Dermis blood vessel endothelial cell (primary cell): Measurements from ENCODE around the gene CHAF1A. TPM values are rescaled to one million over a fixed set of nuclear protein-coding genes. Genes with fewer than 3 reads are reported as not detected.

Source experiments
- DNase-seq: peaks from one replicate; pipeline ENCODE4 v3.0.0; 2010
- total RNA-seq: library from RNA; depleted of rRNA; stranded (reverse); fragments of >200 nt; gene quantifications from 2 replicates; pipeline ENCODE4 v1.2.3, GENCODE V29; 2014

Gene CHAF1A
- total RNA-seq, 1 donor from 2014 or later = 8.7 TPM

DNA sequence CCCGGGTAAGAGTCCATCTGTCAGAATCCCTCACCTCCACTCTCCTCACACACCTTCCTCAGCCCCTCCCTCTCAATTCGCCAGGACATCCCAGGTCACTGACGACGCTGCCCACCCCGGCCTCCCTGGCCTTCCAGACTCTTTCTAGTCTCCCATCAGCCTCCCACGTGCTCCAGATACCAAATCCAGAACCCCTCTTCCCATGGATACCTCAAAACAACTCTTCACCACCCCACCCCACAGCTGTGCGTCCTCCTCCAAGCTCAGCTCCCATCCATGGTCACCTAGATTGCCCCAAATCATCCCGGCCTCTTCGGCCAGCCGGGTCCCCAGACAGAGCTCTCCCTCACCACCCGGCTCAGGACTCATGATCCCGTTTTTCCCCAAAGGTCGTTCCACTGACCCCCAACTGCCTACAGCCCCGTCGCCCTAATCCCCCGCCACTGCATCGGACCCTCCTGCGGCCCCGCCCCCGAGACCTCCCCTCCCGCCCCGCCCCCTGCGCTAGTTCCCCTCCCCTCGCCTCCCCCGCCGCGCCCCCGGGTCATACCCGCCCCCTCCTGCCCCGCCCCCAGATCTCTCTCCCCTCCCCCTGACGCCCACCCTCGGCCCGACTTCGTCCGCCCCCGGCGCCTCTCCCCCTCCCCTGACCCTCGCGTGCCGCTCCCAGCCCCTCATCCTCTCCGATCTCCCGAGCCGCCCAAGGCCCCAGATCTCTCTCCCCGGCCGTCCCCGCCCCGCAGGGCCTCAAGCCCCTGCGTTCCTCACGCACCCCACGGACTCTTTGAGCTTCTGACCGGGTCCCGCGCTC, 54.6 kb downstream of the CHAF1A start:
- DNase-seq = peak; percentile 72

DNA sequence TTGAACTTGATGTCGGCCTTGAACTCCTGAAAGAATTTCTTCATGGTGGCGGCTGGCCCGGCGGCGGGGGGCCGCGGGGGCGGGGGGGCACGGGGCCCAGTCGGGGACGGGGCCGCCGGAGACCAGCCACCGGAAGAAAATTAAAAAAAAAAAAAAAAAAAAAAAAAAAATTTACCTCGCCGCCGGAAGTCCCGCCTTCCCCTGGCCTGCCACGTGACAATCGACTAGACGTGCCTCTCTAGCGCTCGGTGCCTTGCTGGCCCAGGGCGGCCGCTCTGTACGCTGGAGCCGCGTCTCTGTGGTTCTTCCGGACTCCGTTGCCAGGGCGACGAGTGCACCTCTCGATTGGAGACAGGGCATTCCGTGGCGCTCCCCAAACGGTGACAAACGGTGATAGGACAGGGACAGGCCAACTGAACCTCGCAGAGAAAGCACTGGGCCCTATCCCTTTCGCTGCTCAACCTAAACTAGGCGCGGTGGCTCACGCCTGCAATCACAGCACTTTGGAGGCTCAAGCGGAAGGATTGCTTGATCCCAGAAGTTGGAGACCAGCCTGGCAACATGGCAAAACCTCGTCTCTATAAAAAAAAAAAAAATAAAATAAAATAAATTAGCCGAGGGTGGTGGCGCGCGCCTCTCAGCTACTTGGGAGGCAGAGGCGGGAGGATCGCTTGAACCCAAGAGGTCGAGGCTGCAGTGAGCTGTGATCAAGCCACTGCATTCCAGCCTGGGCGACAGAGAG, 55.4 kb downstream of the CHAF1A start, which contains the start of gene UBXN6:
TSS of gene UBXN6 (minus strand) at position 141 of the 742 bp plus-strand sequence. CDS start at position 44, 97 bp downstream.
- peak; percentile 99 for DNase-seq

DNA sequence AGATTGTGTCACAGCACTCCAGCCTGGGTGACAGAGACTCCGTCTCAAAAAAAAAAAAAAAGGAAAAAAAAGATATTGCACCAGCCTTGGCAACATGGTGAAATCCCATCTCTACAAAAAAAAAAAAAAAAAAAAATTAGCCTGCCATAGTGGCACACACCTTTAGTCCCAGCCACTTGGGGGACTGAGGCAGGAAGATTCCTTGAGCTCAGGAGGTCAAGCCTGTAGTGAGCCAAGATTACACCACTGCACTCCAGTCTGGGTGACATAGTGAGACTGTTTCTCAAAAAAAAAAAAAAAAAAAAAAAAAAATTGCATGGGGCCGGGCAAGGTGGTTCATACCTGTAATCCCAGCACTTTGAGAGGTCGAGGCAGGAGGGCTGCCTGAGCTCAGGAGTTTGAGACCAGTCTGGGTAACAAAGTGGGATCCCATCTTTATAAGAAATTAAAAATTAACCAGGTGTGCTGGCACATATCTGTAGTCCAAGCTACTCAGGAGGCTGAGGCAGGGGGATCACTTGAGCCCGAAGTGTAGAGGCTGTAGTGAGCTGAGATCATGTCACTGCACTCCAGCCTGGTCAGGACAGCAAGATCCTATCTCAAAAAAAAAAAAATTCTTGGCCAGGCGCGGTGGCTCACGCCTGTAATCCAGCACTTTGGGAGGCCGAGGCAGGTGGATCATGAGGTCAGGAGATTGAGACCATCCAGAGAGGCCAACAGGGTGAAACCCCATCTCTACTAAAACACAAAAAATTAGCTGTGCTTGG, 62.6 kb downstream of the CHAF1A start:
- no peak for DNase-seq

DNA sequence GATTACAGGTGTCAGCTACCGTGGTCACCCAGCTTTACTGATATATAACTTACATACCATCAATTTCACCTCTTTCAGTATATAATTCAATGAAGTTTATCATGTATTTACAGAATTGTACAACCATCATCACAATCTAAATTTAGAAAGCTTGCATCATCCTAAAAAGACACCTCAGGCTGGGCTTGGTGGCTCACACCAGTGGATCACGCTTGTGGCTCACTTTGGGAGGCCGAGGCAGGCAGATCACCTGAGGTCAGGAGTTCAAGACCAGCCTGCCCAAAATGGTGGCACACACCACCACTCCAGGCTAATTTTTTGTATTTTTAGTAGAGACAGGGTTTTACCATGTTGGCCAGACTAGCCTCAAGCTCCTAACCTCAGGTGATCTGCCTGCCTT, 65.4 kb downstream of the CHAF1A start:
- no peak for DNase-seq

DNA sequence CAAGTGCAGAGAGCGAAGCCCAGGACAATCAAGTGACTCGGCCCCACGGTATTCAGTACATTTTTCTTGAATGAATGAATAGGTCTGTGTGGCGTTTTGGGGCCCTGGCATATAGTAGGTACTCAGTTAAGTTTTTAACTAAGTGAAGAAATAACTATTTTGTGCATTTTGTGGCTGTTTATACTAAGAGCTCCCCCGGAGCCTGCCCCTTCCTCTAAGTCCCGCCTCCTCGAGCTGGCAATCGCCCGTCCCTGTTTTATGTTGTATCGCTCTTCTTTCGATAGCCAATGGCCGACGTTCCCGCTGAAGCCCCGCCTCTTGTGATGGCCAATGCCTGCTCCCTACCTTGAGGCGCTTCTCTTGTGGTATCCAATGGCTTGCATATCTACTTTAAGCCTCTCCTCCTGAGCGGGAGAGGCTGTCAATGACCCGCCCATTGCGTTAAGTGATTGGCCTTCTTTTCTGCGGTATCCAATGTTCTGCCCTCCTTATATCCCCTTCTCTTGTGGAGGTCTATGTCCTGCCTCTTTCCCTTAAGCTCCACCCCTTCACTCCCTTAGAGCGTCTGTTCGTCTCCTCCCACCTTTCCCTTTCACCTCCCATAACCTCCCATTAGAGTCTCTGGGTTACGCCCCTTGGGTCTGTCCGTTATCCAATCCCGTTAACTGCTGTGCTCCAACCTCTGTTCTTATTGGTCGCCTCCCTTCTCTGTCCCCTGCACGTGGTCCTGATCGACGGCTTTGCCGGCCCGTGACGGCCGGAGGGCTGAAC, 69.1 kb downstream of the CHAF1A start:
- peak; percentile 100 for DNase-seq

DNA sequence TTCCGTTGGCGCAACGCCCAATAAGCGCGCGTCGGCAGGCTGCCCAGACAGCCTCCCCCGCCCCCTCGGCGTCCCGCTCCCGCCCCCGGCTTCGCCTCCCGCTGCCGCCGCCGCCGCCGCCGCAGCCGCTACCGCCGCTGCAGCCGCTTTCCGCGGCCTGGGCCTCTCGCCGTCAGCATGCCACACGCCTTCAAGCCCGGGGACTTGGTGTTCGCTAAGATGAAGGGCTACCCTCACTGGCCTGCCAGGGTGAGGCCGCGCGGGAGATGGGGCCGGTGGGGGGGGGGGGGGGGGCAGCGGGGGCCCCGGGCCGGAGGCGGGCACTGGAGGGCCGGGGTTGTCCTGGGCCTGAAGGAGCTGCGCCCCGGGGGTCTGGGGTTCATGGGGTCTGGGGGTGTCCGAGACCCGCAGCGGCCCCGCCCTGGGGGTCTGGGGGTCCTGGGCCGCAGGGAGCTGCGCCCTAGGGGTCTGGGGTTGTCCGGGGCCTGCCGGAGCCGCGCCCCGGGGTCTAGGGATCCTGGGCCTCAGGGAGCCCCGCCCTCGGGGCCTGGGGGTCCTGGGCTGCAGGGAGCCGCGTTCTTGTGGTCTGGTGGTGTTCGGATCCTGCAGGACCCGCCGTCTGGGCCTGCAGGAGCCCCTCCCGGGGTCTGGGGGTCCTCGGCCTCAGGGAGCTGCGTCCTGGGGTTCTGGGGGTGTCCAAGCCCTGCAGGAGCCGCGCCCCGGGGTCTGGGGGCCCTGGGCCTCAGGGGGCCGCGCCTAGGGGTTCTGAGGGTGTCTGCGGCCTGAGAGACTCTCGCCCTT, 69.9 kb downstream of the CHAF1A start, which contains the start of gene HDGFL2:
TSS of gene HDGFL2 (plus strand) at position 124 of the 801 bp plus-strand sequence. CDS start at position 178, 54 bp downstream.
- no peak for DNase-seq

DNA sequence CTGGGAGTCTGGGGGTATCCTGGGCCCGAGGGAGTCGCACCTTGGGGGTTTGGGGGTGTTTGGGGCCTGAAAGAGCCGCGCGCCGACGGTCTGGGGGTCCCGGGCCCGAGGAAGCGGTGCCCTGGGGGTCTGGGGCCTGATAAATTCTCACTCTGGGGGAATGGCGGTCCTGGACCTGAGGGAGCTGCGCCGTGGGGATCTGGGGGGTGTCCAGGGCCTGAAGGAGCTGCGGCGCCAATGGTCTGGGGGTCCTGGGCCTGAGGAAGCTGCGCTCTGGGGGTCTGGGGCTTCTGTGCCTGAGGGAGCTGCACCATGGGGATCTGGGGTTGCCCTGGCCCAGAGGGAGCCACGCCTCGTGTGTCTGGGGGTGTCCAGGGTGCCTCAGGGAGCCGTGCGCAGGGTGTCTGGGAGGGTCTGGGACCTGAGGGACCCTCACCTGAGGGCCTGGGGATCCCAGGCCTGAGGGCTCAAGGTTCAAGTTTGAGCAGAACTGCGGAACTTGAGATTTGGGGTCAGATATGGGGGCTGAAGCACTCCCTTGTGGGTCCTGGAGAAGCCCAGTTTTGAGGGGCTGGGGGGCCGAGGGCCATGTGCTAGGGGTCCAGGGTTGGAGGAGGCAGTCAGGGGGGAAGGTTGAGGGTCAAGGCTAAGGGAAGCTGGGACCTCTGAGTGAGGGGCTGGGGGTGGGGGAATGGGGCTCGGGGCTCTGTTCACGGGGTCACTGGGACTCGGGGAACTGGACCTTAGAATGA, 70.7 kb downstream of the CHAF1A start:
- no peak for DNase-seq

DNA sequence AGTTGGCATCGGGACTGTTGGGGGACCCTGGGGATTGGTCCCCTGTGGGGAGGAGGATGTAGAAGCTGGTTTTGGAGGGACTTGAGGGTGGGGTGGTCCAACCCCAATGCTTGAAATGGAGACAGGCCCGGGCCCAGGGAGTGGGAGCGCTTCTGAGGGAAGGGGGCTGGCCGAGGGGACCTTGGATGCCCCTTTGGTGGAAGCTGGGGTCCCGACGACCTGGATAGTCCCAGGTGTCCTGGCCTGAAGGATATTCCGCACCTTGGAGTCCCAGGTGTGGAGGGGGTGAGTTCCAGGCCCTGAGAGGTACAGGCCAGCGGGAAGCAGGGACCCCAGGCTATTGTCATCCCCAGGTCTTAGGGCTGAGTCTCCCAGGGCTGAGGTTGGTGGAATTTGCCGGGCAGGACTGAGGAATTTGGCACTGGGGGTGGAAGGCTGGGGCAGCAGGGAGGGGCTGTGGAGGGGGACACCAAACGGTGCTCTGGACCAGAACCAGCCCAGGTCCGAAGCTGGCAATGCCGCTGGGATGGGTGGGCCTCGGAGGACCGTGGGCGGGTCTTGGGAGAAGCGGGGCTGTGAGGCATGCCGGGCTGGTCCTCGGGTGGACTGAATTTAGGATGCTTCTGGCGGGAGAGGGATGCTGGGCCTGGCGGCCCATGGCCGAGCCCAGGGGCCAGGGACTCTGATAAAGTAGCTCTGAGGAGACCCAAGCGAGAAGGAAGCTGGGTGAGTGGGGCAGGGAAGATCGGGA, 71.5 kb downstream of the CHAF1A start:
- DNase-seq = no peak

DNA sequence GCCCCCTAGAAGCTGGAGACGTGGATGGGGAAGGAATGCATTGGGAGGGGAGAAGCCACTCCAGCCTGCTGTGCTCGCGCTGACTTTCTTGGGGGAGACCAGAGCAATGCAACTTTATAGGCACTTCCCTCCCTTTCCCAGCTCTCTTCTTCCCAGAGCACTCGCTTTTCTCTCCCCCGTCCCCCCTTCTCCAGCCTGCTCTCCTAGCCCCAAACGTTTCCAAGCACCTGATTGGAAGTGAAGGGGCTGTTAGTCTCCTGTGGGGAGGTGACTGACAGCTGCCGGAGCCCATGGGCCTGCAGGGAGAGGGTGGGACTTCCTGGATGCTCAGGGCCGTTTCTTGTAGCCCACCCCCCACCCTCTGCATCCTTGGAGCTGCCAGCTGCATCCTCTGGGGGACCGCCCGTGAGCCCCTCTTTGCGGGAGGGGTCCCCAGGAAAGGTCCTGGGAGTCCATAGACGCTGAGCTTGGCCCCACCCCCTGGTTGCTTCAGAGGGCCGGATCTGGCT, 72.1 kb downstream of the CHAF1A start:
- DNase-seq = peak; percentile 81

DNA sequence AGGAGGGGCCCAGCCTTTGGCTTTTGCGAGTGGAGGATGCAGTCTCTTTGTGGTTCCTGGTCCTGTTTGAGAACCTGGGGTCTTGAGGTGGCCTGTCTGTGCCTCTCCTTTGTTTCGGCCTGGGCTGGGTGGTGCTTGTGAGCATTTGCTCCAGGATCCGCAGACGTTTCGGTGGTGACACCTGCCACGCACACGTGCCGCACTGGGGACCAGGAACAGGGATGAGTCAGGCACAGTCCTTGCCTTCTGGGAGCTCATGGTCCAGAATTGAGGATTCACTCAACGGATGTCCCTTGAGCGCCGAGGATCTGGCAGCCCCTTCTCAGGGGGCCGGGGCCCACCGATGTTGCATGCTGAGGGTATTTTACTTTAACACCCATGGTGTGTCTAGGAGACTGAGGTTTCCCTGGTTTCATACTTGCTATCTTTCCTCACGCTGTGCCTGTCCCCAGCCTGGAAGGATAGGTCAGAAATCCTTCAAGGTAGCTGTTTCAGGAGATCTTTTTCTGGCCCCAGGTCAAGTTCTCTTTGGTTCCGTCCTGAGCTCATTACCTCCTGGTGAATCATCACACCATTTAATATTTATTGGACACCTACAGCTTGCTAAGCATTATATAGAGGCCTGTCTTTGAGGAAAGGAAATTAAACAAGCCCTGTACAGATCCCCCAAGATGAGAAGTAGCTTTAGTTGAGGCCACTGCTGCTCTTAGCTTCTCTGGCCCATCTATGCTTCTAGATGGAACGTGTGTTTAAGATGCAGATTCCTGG, 74.8 kb downstream of the CHAF1A start:
- no peak for DNase-seq

DNA sequence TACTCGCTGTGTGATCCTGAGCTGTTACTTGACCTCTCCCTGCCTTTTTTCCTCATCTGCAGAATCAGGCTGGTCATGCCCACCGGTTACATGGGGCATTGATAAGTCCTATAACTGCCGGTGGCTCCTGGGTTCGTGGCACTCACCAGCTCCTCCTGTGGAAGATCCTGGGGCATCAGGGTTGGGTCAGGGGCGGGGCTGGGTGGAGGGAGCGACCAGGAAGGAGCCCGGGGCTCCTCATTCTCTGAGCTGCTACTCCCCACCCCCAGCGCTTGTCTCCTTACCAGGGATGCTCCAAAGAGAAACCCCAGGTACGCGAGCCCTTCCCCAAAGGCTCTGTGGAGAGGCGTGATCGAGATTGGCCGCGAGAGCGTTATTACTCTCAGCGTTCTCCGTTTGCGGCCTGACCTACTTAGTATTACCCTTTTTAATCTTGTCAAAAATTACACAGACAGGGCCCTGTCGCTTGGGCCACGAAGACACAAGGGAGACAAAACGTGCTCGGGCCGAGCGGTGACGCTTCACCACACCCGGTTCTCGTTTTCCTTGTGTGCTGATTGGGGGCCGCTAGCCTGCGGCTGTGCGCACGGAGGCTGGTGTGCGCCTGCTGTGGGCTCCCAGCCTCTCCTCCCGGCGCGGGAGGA, 80.4 kb downstream of the CHAF1A start:
- no peak for DNase-seq

DNA sequence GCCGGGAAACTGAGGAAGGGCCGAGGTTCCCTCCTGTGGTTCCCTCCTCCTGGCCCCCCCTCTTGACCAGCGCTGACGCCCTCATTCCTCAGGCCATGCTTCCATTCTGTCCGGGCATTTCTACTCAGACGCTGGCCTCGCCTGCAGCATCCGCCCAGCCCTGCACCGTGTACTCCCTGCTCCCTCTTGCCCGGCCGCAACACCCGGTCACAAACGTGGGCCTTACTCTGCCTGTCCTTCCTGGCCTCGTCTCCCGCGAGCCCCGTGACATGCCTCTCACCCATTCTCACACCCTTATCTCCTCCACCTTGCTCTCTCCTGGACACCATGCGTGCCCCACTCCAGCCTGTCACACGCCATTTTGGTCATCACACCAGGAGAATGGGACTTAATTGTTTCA, 80.9 kb downstream of the CHAF1A start:
- DNase-seq = no peak

DNA sequence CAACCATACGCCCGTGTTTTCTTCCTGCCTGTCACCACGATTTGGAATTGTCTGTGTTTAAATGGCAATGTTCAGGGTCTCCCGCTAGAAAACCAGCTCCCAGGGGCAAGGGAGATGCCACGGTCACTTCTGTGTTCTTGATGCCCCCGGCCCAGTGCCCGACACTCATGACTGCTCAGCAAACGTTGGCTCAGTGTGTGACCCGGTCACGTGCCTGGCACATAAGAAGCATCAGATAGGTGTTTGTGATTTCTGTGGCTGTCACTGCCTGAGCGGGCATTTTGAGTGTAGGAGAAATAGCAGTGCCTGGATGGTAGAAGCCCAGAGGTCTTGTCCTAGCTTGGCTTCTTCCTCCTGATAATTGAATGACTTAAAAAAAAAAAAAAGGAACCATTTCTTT, 85.1 kb downstream of the CHAF1A start:
- no peak for DNase-seq

DNA sequence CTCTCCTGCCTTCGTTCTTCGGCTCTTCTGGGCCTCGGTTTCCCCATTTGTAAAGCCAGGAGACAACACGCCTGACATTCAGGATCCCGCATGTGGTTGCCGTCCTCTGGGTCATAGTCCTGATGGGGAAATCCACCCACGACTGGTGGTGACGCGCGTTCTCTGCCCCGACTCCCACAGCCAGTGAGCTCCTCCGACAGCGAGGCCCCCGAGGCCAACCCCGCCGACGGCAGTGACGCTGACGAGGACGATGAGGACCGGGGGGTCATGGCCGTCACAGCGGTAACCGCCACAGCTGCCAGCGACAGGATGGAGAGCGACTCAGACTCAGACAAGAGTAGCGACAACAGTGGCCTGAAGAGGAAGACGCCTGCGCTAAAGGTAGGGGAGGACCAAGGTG, 86.1 kb downstream of the CHAF1A start:
- DNase-seq = no peak

DNA sequence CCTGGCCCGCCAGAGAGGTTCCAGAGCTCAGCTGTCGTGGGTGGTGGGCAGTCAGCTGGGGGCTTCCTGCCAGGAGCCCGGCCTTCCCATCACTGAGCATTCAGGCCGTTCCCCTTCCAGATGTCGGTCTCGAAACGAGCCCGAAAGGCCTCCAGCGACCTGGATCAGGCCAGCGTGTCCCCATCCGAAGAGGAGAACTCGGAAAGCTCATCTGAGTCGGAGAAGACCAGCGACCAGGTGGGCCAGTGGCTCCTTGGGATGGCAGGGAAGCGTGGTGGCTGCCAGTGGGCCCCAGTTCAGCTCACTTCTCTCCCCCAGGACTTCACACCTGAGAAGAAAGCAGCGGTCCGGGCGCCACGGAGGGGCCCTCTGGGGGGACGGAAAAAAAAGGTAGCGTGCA, 89.0 kb downstream of the CHAF1A start:
- no peak for DNase-seq

DNA sequence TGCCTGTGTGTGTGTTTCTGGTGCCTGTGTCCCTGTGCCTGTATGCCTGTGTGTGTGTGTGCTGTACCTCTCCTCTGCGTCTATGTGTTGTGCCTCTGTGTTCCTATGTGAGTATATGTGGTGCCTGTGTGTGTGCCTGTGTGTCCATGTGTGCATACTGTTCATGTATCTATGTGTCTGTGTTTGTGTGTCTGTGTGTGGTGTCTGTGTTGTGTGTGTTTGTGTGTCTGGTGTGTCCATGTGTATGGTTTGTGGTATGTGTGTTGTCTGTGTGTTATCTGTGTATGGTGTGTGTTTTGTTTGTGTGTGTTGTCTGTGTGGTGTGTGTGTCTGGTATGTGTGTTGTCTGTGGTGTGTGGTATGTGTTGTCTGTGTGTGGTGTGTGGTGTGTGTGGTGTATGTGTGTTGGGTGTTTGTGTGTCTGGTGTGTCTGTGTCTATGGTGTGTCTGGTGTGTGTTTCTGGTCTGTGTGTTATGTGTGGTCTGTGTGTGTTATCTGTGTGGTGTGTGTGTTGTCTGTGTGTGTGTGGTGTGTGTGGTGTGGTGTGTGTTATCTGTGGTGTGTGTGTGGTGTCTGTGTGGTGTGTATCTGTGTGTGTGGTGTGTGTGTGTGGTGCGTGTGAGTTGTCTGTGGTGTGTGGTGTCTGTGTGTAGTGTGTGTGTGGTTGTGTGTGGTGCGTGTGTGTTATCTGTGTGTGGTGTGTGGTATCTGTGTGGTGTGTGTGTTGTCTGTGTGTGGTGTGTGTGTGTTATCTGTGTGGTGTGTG, 90.1 kb downstream of the CHAF1A start:
- DNase-seq = no peak
